ENCODE data around the gene ADA. TPM values are rescaled to one million over a fixed set of nuclear protein-coding genes. Genes with fewer than 3 reads are reported as not detected.
"Not testable (repeated sequence)": the region's sequence is repeated elsewhere in the genome, so short reads cannot be mapped to it uniquely, and the experiment has no call there.

The ADA gene
- total RNA-seq, result 1 to 10 TPM; 2.9 to 5.9 (median 3.2) TPM
- polyA plus RNA-seq, result 1 to 10 TPM; 5.1 to 6.0 TPM

DNA sequence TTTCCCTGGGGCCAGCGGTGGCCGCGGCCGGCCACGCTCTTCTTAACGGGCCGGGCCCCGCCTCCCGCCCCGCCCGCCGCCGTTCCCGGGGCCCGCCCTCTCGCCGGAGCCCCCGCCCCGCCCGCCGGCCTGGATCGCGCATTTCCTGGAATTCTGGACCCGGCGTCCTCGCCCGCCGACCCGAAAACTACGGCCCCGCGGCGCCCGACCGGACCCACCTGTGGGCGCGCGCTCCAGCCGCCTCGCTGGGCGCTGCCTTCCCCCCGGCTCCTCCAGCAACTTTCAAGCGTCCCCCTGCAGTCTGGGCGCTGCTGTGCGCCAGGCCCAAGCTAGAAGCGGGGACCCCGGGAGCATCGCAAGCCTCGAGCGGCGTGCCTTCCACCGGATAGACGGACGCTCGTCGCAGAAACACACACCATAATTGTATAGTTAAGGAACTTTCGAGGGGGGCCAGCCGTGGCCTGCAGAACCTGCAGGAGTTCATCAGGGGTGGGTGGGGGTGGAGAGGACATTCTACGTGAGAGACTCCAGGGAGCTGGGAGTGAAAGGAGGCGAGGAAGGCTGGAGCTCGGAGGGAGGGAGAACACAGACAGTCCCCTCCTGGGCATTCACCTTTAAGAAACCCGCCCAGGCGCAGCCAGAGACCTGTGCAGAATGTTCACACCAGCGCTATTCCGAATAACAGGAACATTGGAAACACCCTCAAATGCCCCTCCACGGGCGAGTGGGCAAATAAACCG is at the start of gene ADA:
Gene ADA (minus strand): TSS at position 16 of the 740 bp plus-strand sequence. CDS start 92 bp downstream, outside the sequence.
- no peak for TF ChIP-seq CTCF (IDR thresholded peaks at IDR 0.05)
- Histone ChIP-seq H3K4me1 (peaks cover 0 to 5% (median 0%) of the 10 kb centered on the region in 3 donors), H3K27ac (peak within 1 kb of the TSS in 2 of 4 donors; percentile 50 to 67), H3K27me3 (no peaks in the 10 kb centered on the region), H3K36me3 (no peaks in the 10 kb centered on the region), H3K9me3 (no peaks in the 10 kb centered on the region), H3K4me3 (peak within 1 kb of the TSS; percentile 69 to 86 (median 79))
- intact Hi-C loops (cut with DNase I), result no loop called here
- 1% methylated on average over 51 to 68 of the region's 68 CpGs for WGBS, 2 donors
- DNase-seq (peak in 5 of 6 donors; percentile 52 to 89 (median 57)), ATAC-seq (peak; percentile 87 to 94 (median 90)), FAIRE-seq (no peak)

DNA sequence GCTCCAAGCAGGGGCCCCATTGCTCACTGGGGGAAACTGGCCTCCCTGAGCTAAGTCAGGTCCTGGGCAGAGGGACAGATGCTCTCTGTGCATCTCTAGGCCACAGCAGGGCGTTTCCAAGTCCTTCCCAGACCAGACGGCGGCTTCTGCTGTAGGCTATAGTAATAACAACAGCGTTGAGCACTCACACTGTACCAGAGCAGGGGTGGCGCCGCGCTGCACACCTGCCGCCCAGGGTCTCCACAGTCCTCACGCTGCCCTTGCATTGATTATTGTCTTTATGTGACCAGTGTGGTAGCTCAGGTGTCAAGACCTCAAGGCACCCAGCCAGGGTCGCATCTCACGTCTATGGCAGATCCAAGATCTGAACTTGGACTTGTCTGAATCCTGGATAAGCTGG is 48.8 kb upstream of the ADA start:
- DNase-seq (no peak), ATAC-seq (no peak), FAIRE-seq (no peak)
- H3K9me3 ChIP-seq, result no peaks in the 10 kb centered on the region
- WGBS, 2 donors, result 74 to 82% methylated on average over 11 of the region's 11 CpGs
- no peaks in the 10 kb centered on the region for H3K27me3 ChIP-seq
- no peak overlapping the region for H3K27ac ChIP-seq
- no peaks in the 10 kb centered on the region for H3K36me3 ChIP-seq
- TF ChIP-seq CTCF (IDR thresholded peaks at IDR 0.05), result no peak
- H3K4me3 ChIP-seq, result no peak overlapping the region
- intact Hi-C loops (cut with DNase I), result no loop called here
- no peaks in the 10 kb centered on the region for H3K4me1 ChIP-seq

GRCh38 chr20:44698351-44698750 is 46.9 kb upstream of the ADA start:
- no peaks in the 10 kb centered on the region for H3K36me3 ChIP-seq
- intact Hi-C loops (cut with DNase I), result no loop called here
- H3K4me3 ChIP-seq, result no peak overlapping the region
- H3K9me3 ChIP-seq, result no peaks in the 10 kb centered on the region
- no peak for DNase-seq
- TF ChIP-seq CTCF (IDR thresholded peaks at IDR 0.05), result no peak
- WGBS, 2 donors, result 42 to 62% methylated on average over 3 of the region's 3 CpGs
- no peak for ATAC-seq
- no peaks in the 10 kb centered on the region for H3K27me3 ChIP-seq
- H3K27ac ChIP-seq, result no peak overlapping the region
- no peaks in the 10 kb centered on the region for H3K4me1 ChIP-seq
- FAIRE-seq, result no peak

GRCh38 chr20:44697041-44697440 is 45.5 kb upstream of the ADA start:
- H3K4me3 ChIP-seq; FAIRE-seq; H3K27ac ChIP-seq; ATAC-seq; H3K36me3 ChIP-seq; intact Hi-C loops (cut with DNase I); H3K4me1 ChIP-seq; DNase-seq; H3K9me3 ChIP-seq; H3K27me3 ChIP-seq: not testable (repeated sequence)
- 84 to 90% methylated on average over 5 of the region's 5 CpGs for WGBS, 2 donors

- H3K4me3 ChIP-seq, result no peak overlapping the region
- no peak for TF ChIP-seq CTCF (IDR thresholded peaks at IDR 0.05)
- no peak for DNase-seq
- H3K4me1 ChIP-seq, result peaks cover 0 to 3% (median 0%) of the 10 kb centered on the region in 3 donors
- no peaks in the 10 kb centered on the region for H3K9me3 ChIP-seq
- FAIRE-seq, result no peak
- WGBS, 2 donors, result 86 to 88% methylated on average over 3 of the region's 3 CpGs
- no peaks in the 10 kb centered on the region for H3K27me3 ChIP-seq
- intact Hi-C loops (cut with DNase I), result no loop called here
- no peak for ATAC-seq
- H3K36me3 ChIP-seq, result no peaks in the 10 kb centered on the region
- no peak overlapping the region for H3K27ac ChIP-seq
Measured at GRCh38 chr20:44696315-44696714, 44.8 kb upstream of the ADA start.
